Endothelial cell of umbilical vein (primary cell): ENCODE measurements around the gene CYB561A3. TPM values are rescaled to one million over a fixed set of nuclear protein-coding genes. Genes with fewer than 3 reads are reported as not detected.
A peak's percentile ranks its signal among the peaks of the same experiment; 100 is the strongest.

Source experiments
- BruUV-seq: library from RNA; stranded (reverse); fragments of 400-500 nt; replicated peaks from 2 replicates; lab custom pipeline; 2021; lab: Mats Ljungman, UMichigan
- CTCF ChIA-PET: fragments of 300-600, 350-600 bp; sonication (Branson Sonifier 250); formaldehyde crosslinking; loops from one replicate; lab custom pipeline; 2021; ENCODE audit warnings: antibody characterized with exemption, inconsistent platforms; lab: Charles Lee
- POLR2A ChIA-PET: fragments of 300-600, 350-600 bp; sonication (Branson Sonifier 250); formaldehyde crosslinking; loops from one replicate; lab custom pipeline; 2021; ENCODE audit warnings: antibody characterized with exemption, inconsistent platforms; lab: Charles Lee
- DNase-seq: peaks from one replicate; pipeline ENCODE4 v3.0.0-alpha.2; 2011; ENCODE audit warnings: low read depth, low spot score
- FAIRE-seq: peaks from 2 replicates; lab custom pipeline; 2011; peaks lifted over from hg19 to GRCh38; lab: Jason Lieb, UNC
- H2AFZ ChIP-seq: 2 replicates; pipeline ENCODE4 v1.6.0; 2012; ENCODE audit warnings: low read depth, low read length, control low read depth, inconsistent platforms
- H3K27ac ChIP-seq: 2 replicates; pipeline ENCODE4 v1.5.1; 2011; ENCODE audit warnings: low read depth, mild to moderate bottlenecking, control low read depth, low read length, moderate library complexity; ENCODE audit not compliant: insufficient read depth
- H3K27me3 ChIP-seq, 2 experiments: 2 replicates each; pipeline versions ENCODE4 v1.6.0 to v1.6.1; 2011; ENCODE audit warnings: low read length in 2 of 2, mixed read lengths in 1 of 2; ENCODE audit not compliant: control insufficient read depth in 2 of 2, insufficient read depth in 2 of 2
- H3K36me3 ChIP-seq, 2 experiments: 2 replicates in 1 of 2; 3 replicates in 1 of 2; pipeline ENCODE4 v1.5.1; 2011; ENCODE audit warnings: low read length in 2 of 2, mild to moderate bottlenecking in 1 of 2, moderate library complexity in 1 of 2; ENCODE audit not compliant: control insufficient read depth in 2 of 2, insufficient read depth in 2 of 2; ENCODE audit errors: extremely low read depth in 1 of 2
- H3K4me1 ChIP-seq: 3 replicates; pipeline ENCODE4 v1.5.1; 2011; ENCODE audit warnings: mild to moderate bottlenecking, low read length; ENCODE audit not compliant: control insufficient read depth, insufficient read depth; ENCODE audit errors: extremely low read depth
- H3K4me2 ChIP-seq: 2 replicates; pipeline ENCODE4 v1.6.1; 2011; ENCODE audit warnings: low read length, control low read depth, mixed read lengths; ENCODE audit not compliant: insufficient read depth
- H3K4me3 ChIP-seq, 3 experiments: fragments of 200-600 bp in 1 of 3; sonication (generic), shearing (Covaris generic) in 1 of 3; replicated peaks in 1 of 3; 2 replicates each; pipeline ENCODE4 v1.5.1; 2011 to 2016; ENCODE audit warnings: control low read depth in 3 of 3, low read length in 3 of 3, mild to moderate bottlenecking in 2 of 3, inconsistent platforms in 1 of 3, low read depth in 1 of 3, moderate library complexity in 1 of 3; ENCODE audit not compliant: insufficient read depth in 1 of 3
- H3K79me2 ChIP-seq: 2 replicates; pipeline ENCODE4 v1.6.0; 2012; ENCODE audit warnings: low read length, inconsistent platforms; ENCODE audit not compliant: control insufficient read depth, insufficient read depth
- H3K9ac ChIP-seq: replicated peaks from 2 replicates; pipeline ENCODE3; 2011; ENCODE audit warnings: low read length, control low read depth; ENCODE audit not compliant: insufficient read depth; ENCODE audit errors: extremely low read depth
- H3K9me1 ChIP-seq: replicated peaks from 3 replicates; pipeline ENCODE4 v1.6.0; 2011; ENCODE audit warnings: mild to moderate bottlenecking, low read length; ENCODE audit not compliant: control insufficient read depth, insufficient read depth; ENCODE audit errors: extremely low read depth
- H3K9me3 ChIP-seq: replicated peaks from 2 replicates; pipeline ENCODE4 v1.5.1; 2012; ENCODE audit warnings: low read length, inconsistent platforms; ENCODE audit not compliant: control insufficient read depth, insufficient read depth
- H4K20me1 ChIP-seq: replicated peaks from 2 replicates; pipeline ENCODE3; 2011; ENCODE audit warnings: mild to moderate bottlenecking, low read length; ENCODE audit not compliant: control insufficient read depth, insufficient read depth; ENCODE audit errors: extremely low read depth
- CTCF ChIP-seq, 2 donors: IDR thresholded peaks; 1 replicate in 1 of 2; 2 replicates in 1 of 2; pipeline ENCODE4 v1.5.1; 2011; ENCODE audit warnings: low read length in 2 of 2, mild to moderate bottlenecking in 2 of 2, moderate library complexity in 2 of 2, control low read depth in 1 of 2, inconsistent platforms in 1 of 2, low read depth in 1 of 2; ENCODE audit not compliant: insufficient read depth in 1 of 2; ENCODE audit errors: extremely low read depth in 1 of 2
- EZH2 ChIP-seq: IDR thresholded peaks from 2 replicates; pipeline ENCODE4 v1.6.1; 2012; ENCODE audit warnings: borderline replicate concordance, low read depth, mild to moderate bottlenecking, moderate library complexity, low read length, inconsistent platforms; ENCODE audit not compliant: severe bottlenecking
- GATA2 ChIP-seq: IDR thresholded peaks from 2 replicates; pipeline ENCODE4 v1.7.0; 2011; ENCODE audit warnings: low read depth, mild to moderate bottlenecking, moderate library complexity, mixed read lengths, low read length; ENCODE audit not compliant: insufficient read length, insufficient read depth
- MYC ChIP-seq: IDR thresholded peaks from one replicate; pipeline ENCODE4 v1.6.1; 2011; ENCODE audit warnings: mild to moderate bottlenecking, low read depth, low read length
- POLR2AphosphoS5 ChIP-seq: IDR thresholded peaks from 2 replicates; pipeline ENCODE4 v1.6.1; 2012; ENCODE audit warnings: low read depth, mild to moderate bottlenecking, control low read depth, low read length, moderate library complexity; ENCODE audit not compliant: insufficient read depth
- dilution Hi-C: fragments of 300-500 bp; cut with MboI; formaldehyde crosslinking; loops from one replicate; pipeline ENCODE4 v1.15.0; 2019; ENCODE audit warnings: low sequenced_read_pairs; ENCODE audit not compliant: extremely low pct_ligation_motif_present
- intact Hi-C: fragments of 100-400 bp; cut with micrococcal nuclease; formaldehyde crosslinking; loops from one replicate; pipeline ENCODE4 v1.10.0; 2022
- polyA plus RNA-seq, 4 experiments: library from polyadenylated mRNA; depleted of rRNA in 3 of 4; stranded (reverse) in 3 of 4; unstranded in 1 of 4; fragments of >200 nt; gene quantifications; 2 replicates each; pipeline versions ENCODE4 v1.2.1 to v1.2.3, GENCODE V29; 2011 to 2012; ENCODE audit warnings: missing spikeins in 1 of 4
- total RNA-seq: library from RNA; stranded (reverse); gene quantifications from 2 replicates; pipeline ENCODE4 v1.2.3, GENCODE V29; 2021

CYB561A3 gene
- total and polyA plus RNA-seq, 2 donors (not counting 3 experiments of a cell fraction or from before 2014, with no cell fraction given), result 41.6 to 103 TPM

- TF ChIP-seq EZH2, result no peak
- no peak for TF ChIP-seq MYC
- TF ChIP-seq POLR2AphosphoS5, result no peak
- TF ChIP-seq CTCF (IDR thresholded peaks at IDR 0.05; ENCODE audit: extremely low read depth in 1 of 2, insufficient read depth in 1 of 2, low read depth in 1 of 2, low read length in 2 of 2), result no peak
- TF ChIP-seq GATA2, result no peak
- FAIRE-seq, result peak; percentile 66
- ChIA-PET POLR2A (no interaction called here), CTCF (interaction anchor here (1.1 to 2.7 kb wide), 6 partner anchors 9 to 100 kb away, joined by 3 to 9 read pairs (median 4); partner anchors contain the start of gene TMEM216)
- no peaks in the 10 kb centered on the region for H4K20me1 ChIP-seq
- no peak overlapping the region for H3K9ac ChIP-seq
- no peaks in the 10 kb centered on the region for H3K9me3 ChIP-seq
- intact Hi-C loops, result no loop called here
- H3K27ac ChIP-seq, result no peak overlapping the region
- H3K4me2 ChIP-seq, result no peak overlapping the region
- no peak overlapping the region for H3K4me3 ChIP-seq
- no peaks in the 10 kb centered on the region for H3K27me3 ChIP-seq
- DNase-seq, result no peak
- dilution Hi-C loops, result no loop called here
- H2AFZ ChIP-seq, result no peak overlapping the region
- no peaks in the 10 kb centered on the region for H3K79me2 ChIP-seq
- peaks cover 0 to 16% of the 10 kb centered on the region in 2 experiments for H3K36me3 ChIP-seq
- H3K4me1 ChIP-seq, result peaks cover under 1% of the 10 kb centered on the region
- H3K9me1 ChIP-seq, result no peaks in the 10 kb centered on the region
- no TSS peak for BruUV-seq
These were observed 7.5 kb downstream of the CYB561A3 start for GRCh38 chr11:61354208-61354607.
